ENCODE measurements around the gene LEO1. TPM values are rescaled to one million over a fixed set of nuclear protein-coding genes. Genes with fewer than 3 reads are reported as not detected.

Gene LEO1
- total and polyA plus RNA-seq, 2 of the 13 experiments (the other 11 are each of a cell fraction or from before 2014, with no cell fraction given): 17.0 to 60.3 TPM

DNA sequence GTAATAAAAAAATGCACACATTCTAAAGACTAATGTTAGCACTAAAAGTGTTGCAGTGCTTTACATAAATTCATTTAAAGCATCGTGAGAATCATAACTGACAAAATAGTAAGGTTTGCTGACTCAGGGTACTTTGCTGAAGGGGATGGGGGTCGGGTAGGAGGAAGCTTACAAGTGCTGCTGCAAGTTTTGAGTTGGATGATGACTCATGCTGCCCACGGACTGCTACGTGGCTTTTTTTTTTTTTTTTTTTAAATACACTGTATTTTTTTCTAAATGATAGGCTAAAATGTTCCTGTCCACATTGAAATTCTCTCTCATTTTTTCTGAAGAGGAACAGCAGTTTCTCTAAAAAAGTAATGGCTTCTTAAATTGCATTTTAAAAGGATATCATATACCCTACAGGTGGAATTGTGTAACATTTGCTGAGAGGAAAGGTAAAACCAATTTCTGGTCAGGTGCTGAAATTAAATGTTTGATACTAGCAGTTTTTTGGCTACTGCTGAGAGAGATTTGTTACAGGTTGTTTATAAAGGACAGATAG, 49.6 kb upstream of the LEO1 start:
- peak overlapping the region; percentile 96 for H3K4me2 ChIP-seq (ENCODE audit: low read depth, low read length)
- H3K36me3 ChIP-seq (replicated peaks in 1 of 2; ENCODE audit: control insufficient read depth in 1 of 2, insufficient read depth in 2 of 2, low read length in 2 of 2): no peaks in the 10 kb centered on the region; a peak in 2 of 5 replicates
- H3K9ac ChIP-seq (ENCODE audit: insufficient read depth, low read depth, low read length): peak overlapping the region; percentile 99
- no peaks in the 10 kb centered on the region for H3K9me3 ChIP-seq (ENCODE audit: low read length)
- peaks cover 71% of the 10 kb centered on the region for H3K79me2 ChIP-seq (ENCODE audit: insufficient read depth, low read length)
- intact Hi-C loops (cut with micrococcal nuclease; ENCODE audit: unreplicated experiment): loop anchor here (2.0 kb wide), 2 partner anchors 38 to 58 kb away; no protein-coding TSS in a partner anchor
- WGBS (ENCODE audit: low lambda C conversion rate): 0% methylated on average over 4 of the region's 4 CpGs
- POLR2A ChIA-PET: interaction anchor here (0.8 to 2.9 kb wide), 8 partner anchors 11 to 113 kb away, joined by 4 to 36 read pairs (median 6); partner anchors contain the start of gene LEO1
- peak overlapping the region; percentile 99 for H3K27ac ChIP-seq (ENCODE audit: extremely low read length, insufficient read depth, low read length)
- DNase-seq (ENCODE audit: low spot score) (peak; percentile 74), ATAC-seq (no peak), FAIRE-seq (no peak)
- BruUV-seq (replicated peaks): no TSS peak
- H3K4me1 ChIP-seq (ENCODE audit: insufficient read depth, low read length): peaks cover 61% of the 10 kb centered on the region
- H3K4me3 ChIP-seq (replicated peaks in 1 of 3; ENCODE audit: insufficient read depth in 1 of 3, low read depth in 2 of 3, low read length in 3 of 3): peak overlapping the region; percentile 62 to 99 (median 77)
- CTCF ChIA-PET (ENCODE audit: low intra/inter-chr PET ratio, low total read pairs): no interaction called here
- peaks cover 39% of the 10 kb centered on the region for H4K20me1 ChIP-seq (ENCODE audit: insufficient read depth, low read length)
- in situ Hi-C loops (cut with HindIII; ENCODE audit: extremely low pct_ligation_motif_present, low pct_unique_long_range_greater_than_20kb): no loop called here
- H3K27me3 ChIP-seq (ENCODE audit: control insufficient read depth in 1 of 2, insufficient read depth in 2 of 2, low read length in 2 of 2): no peaks in the 10 kb centered on the region; a peak in 1 of 5 replicates
- no peak overlapping the region for H2AFZ ChIP-seq (ENCODE audit: low read length)
- TF ChIP-seq SAP130 (CRISPR knock-in tag; IDR thresholded peaks at IDR 0.05; ENCODE audit: low read depth) (peak; percentile 85), SP140L (CRISPR knock-in tag; IDR thresholded peaks at IDR 0.05; ENCODE audit: borderline replicate concordance) (no peak), CREB1 (IDR thresholded peaks at IDR 0.05) (peak; percentile 44), CREB1 (CRISPR knock-in tag; IDR thresholded peaks at IDR 0.05) (peak; percentile 54), MED1 (CRISPR knock-in tag; IDR thresholded peaks at IDR 0.05) (peak; percentile 27; the same call in 1 of the 2 replicates), NR2F6 (IDR thresholded peaks at IDR 0.05) (peak; percentile 27; the same call in 1 of the 2 replicates), NR2F6 (CRISPR knock-in tag; IDR thresholded peaks at IDR 0.05) (no peak), FOSL1 (CRISPR knock-in tag; IDR thresholded peaks at IDR 0.05; ENCODE audit: borderline replicate concordance) (peak; percentile 68; the same call in 1 of the 2 replicates), MAFG (CRISPR knock-in tag; IDR thresholded peaks at IDR 0.05) (peak; percentile 93), RFX3 (CRISPR knock-in tag; IDR thresholded peaks at IDR 0.05) (no peak), PHF5A (CRISPR knock-in tag; IDR thresholded peaks at IDR 0.05; ENCODE audit: low read depth, unreplicated experiment) (no peak), CREM (IDR thresholded peaks at IDR 0.05) (0 out of 2 replicates have a peak, but pooled peaks have one; percentile 23), CREM (CRISPR knock-in tag; IDR thresholded peaks at IDR 0.05) (no peak)
- TF ChIP-seq, protein P1, sequence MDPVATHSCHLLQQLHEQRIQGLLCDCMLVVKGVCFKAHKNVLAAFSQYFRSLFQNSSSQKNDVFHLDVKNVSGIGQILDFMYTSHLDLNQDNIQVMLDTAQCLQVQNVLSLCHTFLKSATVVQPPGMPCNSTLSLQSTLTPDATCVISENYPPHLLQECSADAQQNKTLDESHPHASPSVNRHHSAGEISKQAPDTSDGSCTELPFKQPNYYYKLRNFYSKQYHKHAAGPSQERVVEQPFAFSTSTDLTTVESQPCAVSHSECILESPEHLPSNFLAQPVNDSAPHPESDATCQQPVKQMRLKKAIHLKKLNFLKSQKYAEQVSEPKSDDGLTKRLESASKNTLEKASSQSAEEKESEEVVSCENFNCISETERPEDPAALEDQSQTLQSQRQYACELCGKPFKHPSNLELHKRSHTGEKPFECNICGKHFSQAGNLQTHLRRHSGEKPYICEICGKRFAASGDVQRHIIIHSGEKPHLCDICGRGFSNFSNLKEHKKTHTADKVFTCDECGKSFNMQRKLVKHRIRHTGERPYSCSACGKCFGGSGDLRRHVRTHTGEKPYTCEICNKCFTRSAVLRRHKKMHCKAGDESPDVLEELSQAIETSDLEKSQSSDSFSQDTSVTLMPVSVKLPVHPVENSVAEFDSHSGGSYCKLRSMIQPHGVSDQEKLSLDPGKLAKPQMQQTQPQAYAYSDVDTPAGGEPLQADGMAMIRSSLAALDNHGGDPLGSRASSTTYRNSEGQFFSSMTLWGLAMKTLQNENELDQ (CRISPR knock-in tag; IDR thresholded peaks at IDR 0.05; ENCODE audit: borderline replicate concordance): no peak
- TF ChIP-seq, protein P2, sequence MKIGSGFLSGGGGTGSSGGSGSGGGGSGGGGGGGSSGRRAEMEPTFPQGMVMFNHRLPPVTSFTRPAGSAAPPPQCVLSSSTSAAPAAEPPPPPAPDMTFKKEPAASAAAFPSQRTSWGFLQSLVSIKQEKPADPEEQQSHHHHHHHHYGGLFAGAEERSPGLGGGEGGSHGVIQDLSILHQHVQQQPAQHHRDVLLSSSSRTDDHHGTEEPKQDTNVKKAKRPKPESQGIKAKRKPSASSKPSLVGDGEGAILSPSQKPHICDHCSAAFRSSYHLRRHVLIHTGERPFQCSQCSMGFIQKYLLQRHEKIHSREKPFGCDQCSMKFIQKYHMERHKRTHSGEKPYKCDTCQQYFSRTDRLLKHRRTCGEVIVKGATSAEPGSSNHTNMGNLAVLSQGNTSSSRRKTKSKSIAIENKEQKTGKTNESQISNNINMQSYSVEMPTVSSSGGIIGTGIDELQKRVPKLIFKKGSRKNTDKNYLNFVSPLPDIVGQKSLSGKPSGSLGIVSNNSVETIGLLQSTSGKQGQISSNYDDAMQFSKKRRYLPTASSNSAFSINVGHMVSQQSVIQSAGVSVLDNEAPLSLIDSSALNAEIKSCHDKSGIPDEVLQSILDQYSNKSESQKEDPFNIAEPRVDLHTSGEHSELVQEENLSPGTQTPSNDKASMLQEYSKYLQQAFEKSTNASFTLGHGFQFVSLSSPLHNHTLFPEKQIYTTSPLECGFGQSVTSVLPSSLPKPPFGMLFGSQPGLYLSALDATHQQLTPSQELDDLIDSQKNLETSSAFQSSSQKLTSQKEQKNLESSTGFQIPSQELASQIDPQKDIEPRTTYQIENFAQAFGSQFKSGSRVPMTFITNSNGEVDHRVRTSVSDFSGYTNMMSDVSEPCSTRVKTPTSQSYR (CRISPR knock-in tag; IDR thresholded peaks at IDR 0.05; ENCODE audit: borderline replicate concordance): peak; percentile 50; the same call in 1 of the 2 replicates
- TF ChIP-seq, protein P3, sequence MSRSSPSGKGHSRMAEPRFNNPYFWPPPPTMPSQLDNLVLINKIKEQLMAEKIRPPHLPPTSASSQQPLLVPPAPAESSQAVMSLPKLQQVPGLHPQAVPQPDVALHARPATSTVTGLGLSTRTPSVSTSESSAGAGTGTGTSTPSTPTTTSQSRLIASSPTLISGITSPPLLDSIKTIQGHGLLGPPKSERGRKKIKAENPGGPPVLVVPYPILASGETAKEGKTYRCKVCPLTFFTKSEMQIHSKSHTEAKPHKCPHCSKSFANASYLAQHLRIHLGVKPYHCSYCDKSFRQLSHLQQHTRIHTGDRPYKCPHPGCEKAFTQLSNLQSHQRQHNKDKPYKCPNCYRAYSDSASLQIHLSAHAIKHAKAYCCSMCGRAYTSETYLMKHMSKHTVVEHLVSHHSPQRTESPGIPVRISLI (CRISPR knock-in tag; IDR thresholded peaks at IDR 0.05; ENCODE audit: borderline replicate concordance): peak; percentile 53; the same call in 1 of the 2 replicates
- TF ChIP-seq, protein P4, sequence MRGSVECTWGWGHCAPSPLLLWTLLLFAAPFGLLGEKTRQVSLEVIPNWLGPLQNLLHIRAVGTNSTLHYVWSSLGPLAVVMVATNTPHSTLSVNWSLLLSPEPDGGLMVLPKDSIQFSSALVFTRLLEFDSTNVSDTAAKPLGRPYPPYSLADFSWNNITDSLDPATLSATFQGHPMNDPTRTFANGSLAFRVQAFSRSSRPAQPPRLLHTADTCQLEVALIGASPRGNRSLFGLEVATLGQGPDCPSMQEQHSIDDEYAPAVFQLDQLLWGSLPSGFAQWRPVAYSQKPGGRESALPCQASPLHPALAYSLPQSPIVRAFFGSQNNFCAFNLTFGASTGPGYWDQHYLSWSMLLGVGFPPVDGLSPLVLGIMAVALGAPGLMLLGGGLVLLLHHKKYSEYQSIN (CRISPR knock-in tag; IDR thresholded peaks at IDR 0.05; ENCODE audit: borderline replicate concordance): no peak
- TF ChIP-seq, protein P5, sequence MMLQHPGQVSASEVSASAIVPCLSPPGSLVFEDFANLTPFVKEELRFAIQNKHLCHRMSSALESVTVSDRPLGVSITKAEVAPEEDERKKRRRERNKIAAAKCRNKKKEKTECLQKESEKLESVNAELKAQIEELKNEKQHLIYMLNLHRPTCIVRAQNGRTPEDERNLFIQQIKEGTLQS (CRISPR knock-in tag; IDR thresholded peaks at IDR 0.05): peak; percentile 79

All from HepG2 (cell line).